Measurements from ENCODE around the gene RAB42. TPM values are rescaled to one million over a fixed set of nuclear protein-coding genes. Genes with fewer than 3 reads are reported as not detected.

The RAB42 gene
- total and polyA plus RNA-seq, 9 of the 15 experiments (the other 6 are each of a cell fraction or from before 2014, with no cell fraction given) = 0.07 to 0.14 (median 0.12) TPM; not detected in 6

- TF ChIP-seq MEF2D (tag; conservative IDR thresholded peaks at IDR 0.05; ENCODE audit: low read depth) (no peak), HIVEP1 (CRISPR knock-in tag; IDR thresholded peaks at IDR 0.05) (no peak), BHLHE40 (IDR thresholded peaks at IDR 0.05; ENCODE audit: low read length) (peak; percentile 65), ZNF584 (CRISPR knock-in tag; IDR thresholded peaks at IDR 0.05; ENCODE audit: low read depth) (peak; percentile 77; the same call in 1 of the 2 replicates), PURB (CRISPR knock-in tag; IDR thresholded peaks at IDR 0.05; ENCODE audit: low read depth) (no peak), PCBP1 (IDR thresholded peaks at IDR 0.05; ENCODE audit: low read depth, low read length, poor library complexity, severe bottlenecking) (peak; percentile 99), ZNF431 (CRISPR knock-in tag; IDR thresholded peaks at IDR 0.05) (no peak; the same call in 1 of the 2 replicates), E2F3 (CRISPR knock-in tag; IDR thresholded peaks at IDR 0.05) (peak; percentile 80), RNF219 (CRISPR knock-in tag; IDR thresholded peaks at IDR 0.05) (no peak), HDAC2 (IDR thresholded peaks at IDR 0.05) (peak; percentile 84; the same call in 1 of the 2 replicates), ZNF77 (CRISPR knock-in tag; IDR thresholded peaks at IDR 0.05) (no peak), VEZF1 (CRISPR knock-in tag; IDR thresholded peaks at IDR 0.05) (peak; percentile 83), CEBPG (CRISPR knock-in tag; IDR thresholded peaks at IDR 0.05) (no peak), CEBPG (tag; conservative IDR thresholded peaks at IDR 0.05 in 1 of 2, IDR thresholded peaks at IDR 0.05 in 1 of 2) (peak in 1 of 2 experiments; percentile 61; a peak in 2 of 4 replicates), STAT5A (IDR thresholded peaks at IDR 0.05; ENCODE audit: borderline replicate concordance, low read length) (peak; percentile 33; the same call in 1 of the 2 replicates), XRCC5 (IDR thresholded peaks at IDR 0.05; ENCODE audit: low read depth, low read length) (peak; percentile 89), ZNF699 (CRISPR knock-in tag; IDR thresholded peaks at IDR 0.05; ENCODE audit: insufficient replicate concordance) (no peak), ETV5 (CRISPR knock-in tag; IDR thresholded peaks at IDR 0.05; ENCODE audit: low read depth) (peak; percentile 80), RBM17 (IDR thresholded peaks at IDR 0.05; ENCODE audit: borderline replicate concordance, low read depth, low read length) (no peak), SP2 (IDR thresholded peaks at IDR 0.05; ENCODE audit: extremely low read depth, low read depth, low read length, poor library complexity, severe bottlenecking) (no peak), MEIS2 (IDR thresholded peaks at IDR 0.05; ENCODE audit: partially characterized antibody) (peak; percentile 28), POLR2AphosphoS2 (IDR thresholded peaks at IDR 0.05; ENCODE audit: low read length) (peak; percentile 94), MCM5 (IDR thresholded peaks at IDR 0.05; ENCODE audit: low read depth) (no peak), GABPA (tag; conservative IDR thresholded peaks at IDR 0.05; ENCODE audit: low read depth) (peak; percentile 59; the same call in 1 of the 2 replicates)
- TF ChIP-seq, protein P1, sequence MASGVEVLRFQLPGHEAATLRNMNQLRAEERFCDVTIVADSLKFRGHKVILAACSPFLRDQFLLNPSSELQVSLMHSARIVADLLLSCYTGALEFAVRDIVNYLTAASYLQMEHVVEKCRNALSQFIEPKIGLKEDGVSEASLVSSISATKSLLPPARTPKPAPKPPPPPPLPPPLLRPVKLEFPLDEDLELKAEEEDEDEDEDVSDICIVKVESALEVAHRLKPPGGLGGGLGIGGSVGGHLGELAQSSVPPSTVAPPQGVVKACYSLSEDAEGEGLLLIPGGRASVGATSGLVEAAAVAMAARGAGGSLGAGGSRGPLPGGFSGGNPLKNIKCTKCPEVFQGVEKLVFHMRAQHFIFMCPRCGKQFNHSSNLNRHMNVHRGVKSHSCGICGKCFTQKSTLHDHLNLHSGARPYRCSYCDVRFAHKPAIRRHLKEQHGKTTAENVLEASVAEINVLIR (CRISPR knock-in tag; IDR thresholded peaks at IDR 0.05) = peak; percentile 71
These were observed 10.4 kb upstream of the RAB42 start (continued) for GRCh38 chr1:28581531-28582247.
